ENCODE results near the gene SRSF11.
"Not testable (repeated sequence)": the region's sequence is repeated elsewhere in the genome, so short reads cannot be mapped to it uniquely, and the experiment has no call there.

SRSF11 gene, protein sequence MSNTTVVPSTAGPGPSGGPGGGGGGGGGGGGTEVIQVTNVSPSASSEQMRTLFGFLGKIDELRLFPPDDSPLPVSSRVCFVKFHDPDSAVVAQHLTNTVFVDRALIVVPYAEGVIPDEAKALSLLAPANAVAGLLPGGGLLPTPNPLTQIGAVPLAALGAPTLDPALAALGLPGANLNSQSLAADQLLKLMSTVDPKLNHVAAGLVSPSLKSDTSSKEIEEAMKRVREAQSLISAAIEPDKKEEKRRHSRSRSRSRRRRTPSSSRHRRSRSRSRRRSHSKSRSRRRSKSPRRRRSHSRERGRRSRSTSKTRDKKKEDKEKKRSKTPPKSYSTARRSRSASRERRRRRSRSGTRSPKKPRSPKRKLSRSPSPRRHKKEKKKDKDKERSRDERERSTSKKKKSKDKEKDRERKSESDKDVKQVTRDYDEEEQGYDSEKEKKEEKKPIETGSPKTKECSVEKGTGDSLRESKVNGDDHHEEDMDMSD

DNA sequence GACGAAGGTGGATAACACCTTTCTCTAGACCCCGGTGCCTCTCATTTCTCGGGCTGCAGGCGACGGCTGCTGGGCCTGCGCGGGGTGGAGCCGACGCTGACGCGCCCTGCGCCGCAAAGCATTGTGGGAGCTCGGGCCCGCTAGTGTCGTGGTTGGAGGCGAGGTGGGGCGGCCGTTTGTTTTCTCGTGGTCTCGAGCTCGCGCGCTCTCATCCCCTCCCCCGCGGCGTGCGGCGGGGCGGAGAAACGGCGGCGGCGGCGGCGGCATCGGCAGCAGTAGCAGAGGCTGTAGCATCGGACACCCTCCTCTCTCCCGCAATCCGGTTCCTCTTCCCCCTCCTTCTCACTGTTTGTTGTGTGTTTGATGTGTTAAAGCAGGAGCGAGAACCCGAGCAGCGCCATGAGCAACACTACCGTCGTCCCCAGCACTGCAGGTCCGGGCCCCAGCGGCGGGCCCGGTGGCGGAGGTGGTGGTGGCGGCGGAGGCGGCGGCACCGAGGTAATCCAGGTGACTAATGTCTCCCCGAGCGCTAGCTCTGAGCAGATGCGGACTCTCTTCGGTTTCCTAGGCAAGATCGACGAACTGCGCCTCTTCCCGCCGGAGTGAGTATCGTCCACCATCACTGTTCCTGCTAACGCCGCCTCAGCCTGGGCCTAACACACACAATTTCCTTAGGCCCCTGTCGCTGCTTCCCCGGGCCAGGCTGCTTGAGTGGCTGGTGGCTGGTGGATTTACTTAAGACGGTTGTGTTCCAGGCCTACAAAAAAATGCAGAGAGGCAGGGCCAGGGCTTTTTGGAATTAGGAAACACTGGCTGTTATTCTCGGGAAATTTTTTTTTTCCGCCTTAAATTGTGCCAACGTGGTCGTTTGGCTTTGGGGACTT, at the start of gene SRSF11:
Gene SRSF11, plus strand, starts transcription at position 143 of the 884 bp plus-strand sequence. Its CDS starts 257 bp downstream, at position 400.
- peak; percentile 85 to 98 (median 94) for DNase-seq (ENCODE audit: low read depth in 3 of 3, low spot score in 1 of 3)

DNA sequence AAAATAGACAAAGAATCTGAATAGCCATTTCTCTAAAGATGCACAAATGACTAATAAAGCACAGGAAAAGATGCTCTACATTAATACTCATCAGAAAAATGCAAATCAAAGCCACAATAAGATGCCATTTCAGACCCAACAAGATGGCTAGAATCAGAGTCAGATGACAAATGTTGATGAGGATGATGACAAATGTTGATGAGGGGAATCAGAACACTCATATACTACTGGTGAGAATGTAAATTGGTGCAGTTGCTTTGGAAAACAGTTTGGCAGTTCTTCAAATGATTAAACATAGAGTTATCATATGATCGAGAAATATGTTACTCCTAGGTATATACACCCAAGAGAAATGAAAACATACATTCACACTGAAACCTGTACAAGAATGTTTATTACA, 49.7 kb upstream of the SRSF11 start:
- DNase-seq (ENCODE audit: low read depth in 3 of 3, low spot score in 1 of 3) = no peak

DNA sequence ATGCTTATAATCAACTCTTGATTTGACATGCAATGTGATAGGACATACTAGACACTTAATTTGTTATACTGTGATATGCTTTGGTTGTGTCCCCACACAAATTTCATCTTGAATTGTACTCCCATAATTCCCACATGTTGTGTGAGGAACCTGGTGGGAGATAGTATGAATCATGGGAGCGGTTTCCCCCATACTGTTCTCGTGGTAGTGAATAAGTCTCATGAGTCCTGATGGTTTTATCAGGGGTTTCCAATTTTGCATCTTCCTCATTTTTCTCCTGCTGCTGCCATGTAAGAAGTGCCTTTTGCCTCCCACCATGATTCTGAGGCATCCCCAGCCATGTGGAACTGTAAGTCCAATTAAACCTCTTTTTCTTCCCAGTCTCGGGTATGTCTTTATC, 36.0 kb upstream of the SRSF11 start:
- DNase-seq (ENCODE audit: low read depth in 3 of 3, low spot score in 1 of 3) = not testable (repeated sequence)

DNA sequence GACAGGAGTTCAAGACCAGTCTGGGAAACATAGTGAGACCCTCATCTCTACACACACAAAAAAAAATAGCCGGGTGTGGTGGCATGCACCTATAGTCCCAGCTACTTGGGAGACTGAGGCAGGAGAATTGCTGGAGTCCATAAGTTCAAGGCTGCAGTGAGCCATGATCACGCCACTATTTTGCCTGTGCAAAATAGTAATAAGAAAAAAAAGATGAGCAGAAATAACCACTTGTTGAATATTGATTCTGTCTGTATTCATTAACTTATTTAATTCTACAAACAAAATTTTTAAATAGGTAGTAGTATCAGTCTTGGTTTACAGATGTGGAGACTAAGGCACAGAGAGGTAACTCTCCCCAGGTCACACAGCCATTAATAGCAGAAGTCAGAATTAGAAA, 32.7 kb upstream of the SRSF11 start:
- no peak for DNase-seq (ENCODE audit: low read depth in 3 of 3, low spot score in 1 of 3)

DNA sequence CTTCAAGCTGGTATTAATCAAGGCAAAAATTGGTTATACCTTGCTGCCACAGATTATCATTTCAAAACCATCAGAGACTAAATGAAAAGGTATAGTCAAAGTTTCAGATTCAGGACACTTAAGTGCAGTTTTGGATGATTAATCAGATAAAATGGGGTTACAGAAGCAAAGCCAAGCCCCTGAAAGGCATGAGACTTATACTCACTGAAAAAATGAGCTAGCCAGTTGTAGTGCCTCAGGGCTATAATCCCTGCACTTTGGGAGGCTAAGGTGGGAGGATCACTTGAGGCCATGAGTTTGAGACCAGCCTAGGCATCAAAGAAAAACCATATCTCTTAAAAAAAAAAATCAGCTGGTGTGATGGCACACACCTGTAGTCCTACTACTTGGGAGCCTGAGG, 31.0 kb upstream of the SRSF11 start:
- no peak for DNase-seq (ENCODE audit: low read depth in 3 of 3, low spot score in 1 of 3)

DNA sequence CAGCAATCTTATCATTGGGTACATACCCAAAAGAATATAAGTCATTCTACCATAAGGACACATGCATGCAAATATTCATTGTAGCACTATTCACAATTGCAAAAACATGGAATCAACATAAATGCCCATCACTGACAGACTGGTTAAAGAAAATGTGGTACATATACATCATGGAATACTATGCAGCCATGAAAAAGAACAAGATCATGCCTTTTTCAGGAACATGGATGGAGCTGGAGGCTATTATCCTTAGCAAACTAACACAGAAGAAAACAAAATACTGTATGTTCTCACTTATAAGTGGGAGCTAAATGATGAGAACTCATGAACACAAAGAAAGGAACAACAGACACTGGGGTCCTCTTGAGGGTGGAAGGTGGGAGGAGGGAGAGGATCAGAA, 28.7 kb upstream of the SRSF11 start:
- DNase-seq (ENCODE audit: low read depth in 3 of 3, low spot score in 1 of 3) = not testable (repeated sequence)

DNA sequence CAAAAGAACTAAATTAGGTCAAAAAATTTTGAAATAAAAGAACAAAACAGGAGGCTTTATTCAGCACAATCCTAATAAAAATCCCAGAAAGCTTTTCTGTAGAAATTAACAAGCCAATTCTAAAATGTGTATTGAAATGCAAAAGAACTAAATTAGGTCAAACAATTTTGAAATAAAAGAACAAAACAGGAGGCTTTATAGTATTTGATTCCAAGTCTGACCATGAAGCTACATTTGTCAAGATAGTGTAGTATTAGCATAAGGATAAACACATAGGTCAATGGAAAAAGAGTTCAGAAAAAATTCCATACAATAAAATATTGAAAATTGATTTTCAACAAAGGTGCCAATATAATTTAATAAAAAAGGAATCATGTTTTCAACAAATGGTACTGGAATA, 26.6 kb upstream of the SRSF11 start:
- DNase-seq (ENCODE audit: low read depth in 3 of 3, low spot score in 1 of 3) = no peak

DNA sequence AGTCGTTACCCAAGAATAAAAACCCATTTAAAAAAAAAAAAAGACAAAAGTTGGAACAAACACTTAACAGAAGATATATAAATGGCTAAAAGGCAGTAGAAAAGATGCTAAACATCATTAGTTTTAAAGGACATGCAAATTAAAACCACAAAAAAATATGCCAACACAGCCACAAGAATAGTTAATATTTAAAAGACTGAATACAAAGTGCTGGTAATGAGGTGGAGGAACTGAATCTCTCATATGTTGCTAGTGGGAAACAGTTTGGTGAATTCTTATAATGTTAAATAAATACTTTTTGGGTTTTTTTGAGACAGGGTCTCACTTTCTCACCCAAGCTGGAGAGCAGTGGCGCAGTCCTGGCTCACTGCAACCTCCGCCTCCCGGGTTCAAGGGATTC, 25.8 kb upstream of the SRSF11 start:
- DNase-seq (ENCODE audit: low read depth in 3 of 3, low spot score in 1 of 3) = no peak

DNA sequence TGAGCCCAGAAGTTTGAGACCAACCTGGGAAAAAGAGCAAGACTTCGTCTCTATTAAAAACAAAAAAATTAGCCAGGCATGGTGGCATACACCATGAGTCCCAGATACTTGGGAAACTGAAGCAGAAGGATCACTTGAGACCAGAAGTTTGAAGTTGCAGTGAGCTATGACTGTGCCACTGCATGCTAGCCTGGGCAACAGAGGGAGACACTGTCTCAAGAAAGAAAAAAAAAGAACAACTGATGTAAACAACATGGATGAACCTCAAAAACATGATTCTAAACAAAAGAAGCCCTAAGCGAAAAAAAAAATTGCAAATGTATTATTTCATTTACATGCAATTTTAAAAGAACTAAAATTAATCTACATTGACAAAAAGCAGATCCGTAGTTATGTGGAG, 24.8 kb upstream of the SRSF11 start:
- DNase-seq (ENCODE audit: low read depth in 3 of 3, low spot score in 1 of 3) = no peak

DNA sequence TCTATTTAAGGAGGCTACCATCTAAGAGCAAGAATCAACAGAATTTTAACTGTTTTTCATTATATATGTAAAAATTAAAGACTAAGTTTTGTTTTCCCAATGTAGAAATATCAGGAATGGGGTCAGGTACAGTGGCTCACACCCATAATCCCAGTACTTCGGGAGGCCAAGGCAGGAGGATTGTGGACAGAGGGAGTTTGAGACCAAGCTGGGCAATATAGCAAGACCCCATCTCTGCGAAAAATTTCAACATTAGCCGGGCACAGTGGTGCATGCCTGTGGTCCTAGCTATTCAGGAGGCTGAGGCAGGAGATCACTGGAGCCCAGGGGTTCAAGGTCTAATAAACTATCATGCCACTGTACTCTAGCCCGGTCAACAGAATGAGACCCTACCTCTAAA, 21.1 kb upstream of the SRSF11 start:
- DNase-seq (ENCODE audit: low read depth in 3 of 3, low spot score in 1 of 3) = no peak

DNA sequence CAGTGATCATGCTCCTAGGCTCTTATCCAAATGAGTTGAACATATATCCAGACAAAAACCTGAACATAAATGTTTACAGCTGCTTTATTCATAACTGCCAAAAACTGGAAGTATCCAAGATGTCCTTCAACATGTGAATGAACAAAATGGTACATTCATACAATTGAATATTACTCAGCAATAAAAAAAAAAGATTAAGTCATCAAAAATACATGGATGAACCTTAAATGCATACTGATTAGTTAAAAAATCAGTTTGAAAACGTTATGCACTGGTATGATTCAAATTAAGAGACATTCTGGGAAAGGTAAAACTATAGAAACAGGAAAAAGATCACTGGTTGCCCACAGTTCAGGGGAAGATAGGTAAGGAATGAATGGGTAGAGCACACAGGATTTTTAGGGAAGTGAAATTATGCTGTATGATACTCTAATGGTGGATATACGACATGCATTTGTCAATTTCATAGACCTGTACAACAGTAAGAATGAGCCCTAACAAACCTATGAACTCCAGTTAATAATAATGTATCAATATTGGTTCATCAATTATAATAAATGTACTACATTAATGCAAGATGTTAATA, 18.9 kb upstream of the SRSF11 start:
- DNase-seq (ENCODE audit: low read depth in 3 of 3, low spot score in 1 of 3) = no peak

DNA sequence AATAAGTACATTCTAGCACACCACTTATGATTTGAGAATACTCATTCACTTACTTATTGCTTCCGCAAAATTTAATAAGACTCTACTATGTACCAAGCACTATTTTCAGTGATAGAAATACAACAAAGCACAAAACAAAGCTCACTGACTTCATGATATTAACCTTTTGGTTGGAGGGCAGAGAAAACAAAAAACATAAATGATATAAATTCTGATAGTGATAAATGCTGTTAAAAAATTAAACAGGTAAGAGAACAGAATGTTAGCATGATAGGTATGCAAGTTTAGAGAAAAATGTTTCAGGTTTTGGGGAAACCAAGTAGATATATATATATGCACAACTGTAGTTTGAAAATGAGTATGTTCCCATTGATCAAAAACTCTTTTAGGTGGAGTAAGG, 17.0 kb upstream of the SRSF11 start:
- no peak for DNase-seq (ENCODE audit: low read depth in 3 of 3, low spot score in 1 of 3)

DNA sequence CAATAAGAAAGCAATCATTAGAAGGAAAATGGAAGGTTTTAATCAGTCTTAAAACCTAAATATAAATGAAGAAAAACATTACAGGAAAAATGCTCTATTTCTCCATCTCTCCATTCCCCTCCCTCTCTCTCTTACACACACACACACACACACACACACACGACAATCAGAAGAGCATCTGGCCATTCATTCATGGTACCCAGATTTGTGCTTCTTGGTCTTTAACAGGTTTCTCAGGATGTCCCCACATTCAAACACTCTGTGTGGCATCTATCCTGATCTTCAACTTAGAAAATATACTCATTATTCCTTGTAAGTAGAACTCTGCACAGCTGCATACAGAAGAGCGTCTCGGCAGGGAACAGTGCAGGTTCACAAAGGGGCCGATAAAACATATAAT, 16.6 kb upstream of the SRSF11 start:
- DNase-seq (ENCODE audit: low read depth in 3 of 3, low spot score in 1 of 3) = no peak

DNA sequence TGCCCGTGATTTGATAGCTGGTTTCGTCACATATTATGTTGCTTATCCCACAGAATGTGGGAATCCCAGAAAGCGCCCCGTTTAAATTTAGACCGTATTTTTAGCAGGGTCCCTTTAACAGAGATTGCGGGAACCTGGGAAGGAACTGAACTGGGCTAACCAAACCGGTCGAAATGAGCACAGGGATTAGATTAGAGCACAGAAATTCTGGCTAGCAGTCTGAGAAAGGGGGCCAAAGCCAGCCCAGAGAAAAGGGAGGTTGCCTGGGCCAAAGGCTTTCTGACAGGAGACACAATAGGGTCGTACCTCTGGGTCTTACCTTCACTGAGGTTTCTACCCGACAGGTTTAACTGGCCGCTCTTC, 16.1 kb upstream of the SRSF11 start:
- DNase-seq (ENCODE audit: low read depth in 3 of 3, low spot score in 1 of 3) = no peak

DNA sequence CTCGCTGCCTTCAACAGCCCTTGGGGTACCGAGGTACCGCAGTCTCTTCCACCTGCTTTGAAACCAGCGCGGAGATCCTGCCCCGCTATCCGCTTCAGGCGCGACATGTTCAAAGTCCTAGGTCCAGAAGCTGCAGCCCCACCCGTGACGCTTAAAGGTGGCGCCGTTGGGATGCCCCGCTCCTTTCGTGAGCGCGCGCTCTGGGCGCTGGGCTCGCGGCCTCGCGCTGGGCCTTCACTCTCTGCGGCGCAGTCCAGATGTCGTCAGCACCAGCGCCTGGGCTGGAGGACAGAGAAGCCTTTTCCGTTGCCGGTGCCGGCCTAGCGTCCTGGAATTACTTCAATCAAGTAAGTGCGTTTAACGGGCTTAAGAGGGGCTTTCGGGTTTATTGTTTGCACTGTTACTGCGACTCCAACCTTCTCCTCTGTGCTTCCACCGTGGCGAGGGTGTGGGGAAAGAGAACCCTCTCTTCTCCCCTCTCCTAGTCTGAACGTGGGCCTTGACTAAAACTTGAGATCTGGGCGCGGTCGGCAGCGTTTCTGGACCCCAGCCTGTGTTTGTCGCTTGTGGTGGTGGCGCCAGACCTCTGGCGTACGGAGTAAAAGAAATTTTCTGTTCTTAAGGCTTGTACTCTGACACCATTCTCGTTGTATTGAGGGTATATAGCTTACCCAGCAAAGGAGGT, 15.6 kb upstream of the SRSF11 start, which contains the start of gene LRRC40:
Gene LRRC40, minus strand, starts transcription at position 146 of the 685 bp plus-strand sequence. Its CDS starts 39 bp downstream, at position 107.
- DNase-seq (ENCODE audit: low read depth in 3 of 3, low spot score in 1 of 3) = peak; percentile 79 to 92 (median 87)

DNA sequence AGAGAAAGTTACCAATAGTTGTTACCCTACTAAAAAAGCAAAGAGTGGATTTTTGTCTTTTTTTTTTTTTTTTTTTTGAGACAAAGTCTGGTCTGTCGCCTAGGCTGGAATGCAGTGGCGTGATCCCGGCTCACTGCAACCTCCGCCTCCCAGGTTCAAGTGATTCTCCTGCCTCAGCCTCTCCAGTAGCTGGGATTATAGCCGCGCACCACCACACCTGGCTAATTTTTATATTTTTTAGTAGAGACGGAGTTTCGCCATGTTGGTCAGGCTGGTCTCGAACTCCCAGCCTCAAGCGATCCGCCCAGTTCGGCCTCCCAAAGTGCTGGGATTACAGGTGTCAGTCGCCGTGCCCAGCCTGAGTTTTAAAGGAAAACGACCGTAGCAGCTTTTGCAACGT, 14.3 kb upstream of the SRSF11 start:
- not testable (repeated sequence) for DNase-seq (ENCODE audit: low read depth in 3 of 3, low spot score in 1 of 3)

DNA sequence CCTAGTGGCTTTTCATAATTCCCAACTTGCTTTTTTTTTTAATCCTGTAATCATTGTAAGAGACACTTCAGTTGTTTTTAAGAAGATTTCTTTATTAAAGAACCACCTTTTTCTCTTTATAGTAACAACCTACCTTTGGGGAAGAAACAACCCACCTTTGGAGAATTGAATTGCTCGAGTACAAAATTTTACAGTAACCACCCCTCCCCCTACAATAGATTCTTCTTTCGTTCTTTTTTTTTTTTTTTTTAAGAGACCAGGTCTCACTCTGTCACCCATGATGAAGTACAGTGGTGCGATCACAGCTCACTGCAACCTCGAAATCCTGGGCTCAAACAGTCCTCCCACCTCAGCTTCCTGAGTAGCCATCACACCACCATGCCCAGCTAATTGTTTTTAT, 13.7 kb upstream of the SRSF11 start:
- DNase-seq (ENCODE audit: low read depth in 3 of 3, low spot score in 1 of 3) = no peak

DNA sequence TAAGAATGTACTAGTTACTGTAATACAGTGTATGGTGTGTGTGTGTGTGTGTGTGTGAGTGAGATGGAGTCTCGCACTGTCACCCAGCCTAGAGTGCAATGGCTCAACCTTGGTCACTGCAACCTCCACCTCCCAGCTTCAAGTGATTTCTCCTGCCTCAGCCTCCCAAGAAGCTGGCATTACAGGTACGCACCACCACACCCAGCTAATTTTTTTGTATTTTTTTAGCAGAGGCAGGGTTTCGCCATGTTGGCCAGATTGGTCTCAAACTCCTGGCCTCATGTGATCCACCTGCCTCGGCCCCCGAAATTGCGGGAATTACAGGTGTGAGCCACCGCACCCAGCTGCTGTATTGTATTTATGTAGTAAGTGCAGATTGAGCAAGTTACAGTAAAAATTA, 12.9 kb upstream of the SRSF11 start:
- no peak for DNase-seq (ENCODE audit: low read depth in 3 of 3, low spot score in 1 of 3)

DNA sequence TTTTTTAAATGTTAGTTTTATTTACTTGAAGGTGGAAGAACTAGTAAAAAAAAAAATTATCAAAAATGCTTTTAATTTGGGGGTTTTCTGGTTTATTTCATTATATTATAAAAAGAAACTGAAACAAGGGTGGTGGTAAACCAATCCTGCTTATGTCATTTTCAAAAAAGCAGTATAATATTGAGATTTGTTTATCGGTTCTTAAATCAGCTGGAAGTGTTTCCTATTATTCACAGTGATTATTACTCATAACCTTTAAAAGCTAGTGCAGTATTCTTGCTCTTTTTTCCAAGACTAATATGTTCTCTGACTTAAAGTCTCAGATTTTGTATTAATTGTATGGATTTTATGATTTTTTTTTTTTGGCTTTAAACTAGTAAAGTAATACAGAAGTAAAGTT, 10.4 kb upstream of the SRSF11 start:
- no peak for DNase-seq (ENCODE audit: low read depth in 3 of 3, low spot score in 1 of 3)

DNA sequence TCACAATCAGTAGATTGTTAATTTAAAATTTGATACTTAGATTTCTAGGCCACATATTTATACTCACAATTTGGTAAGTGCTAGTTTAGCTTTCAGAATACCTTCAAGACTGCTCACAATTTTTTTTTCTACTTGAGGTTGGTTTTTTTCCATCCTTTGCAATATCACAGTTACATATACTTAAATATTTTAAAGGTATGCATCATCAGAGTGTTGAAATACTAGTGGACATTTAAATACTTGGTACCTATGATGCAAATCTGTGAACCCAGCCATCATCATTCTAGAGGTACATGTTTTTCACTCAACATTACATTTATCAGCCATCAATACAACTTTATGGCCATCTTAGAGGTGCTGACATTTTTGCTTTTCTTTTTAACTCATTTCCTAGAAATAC, 9.6 kb upstream of the SRSF11 start:
- no peak for DNase-seq (ENCODE audit: low read depth in 3 of 3, low spot score in 1 of 3)

DNA sequence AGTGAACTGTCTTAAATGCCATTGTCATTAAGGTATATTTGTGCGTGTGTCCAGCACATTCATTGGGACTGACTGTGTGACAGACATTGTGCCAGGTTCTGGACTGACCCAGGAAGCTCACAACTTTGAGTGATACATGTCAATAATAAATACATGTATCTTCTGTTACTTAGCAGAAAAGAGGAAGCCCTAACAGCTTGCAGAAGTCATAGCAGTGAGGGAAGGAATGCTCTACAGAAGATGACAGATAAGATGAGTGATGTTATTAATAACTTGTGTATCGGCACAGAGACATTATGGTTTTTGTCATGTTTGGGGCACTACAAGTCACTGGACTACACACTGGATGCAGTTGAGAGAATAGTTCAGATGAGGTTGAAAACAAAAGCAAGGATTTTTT, 1.2 kb upstream of the SRSF11 start:
- no peak for DNase-seq (ENCODE audit: low read depth in 3 of 3, low spot score in 1 of 3)
